HFFc6 (cell line): Measurements from ENCODE around the gene APOC4. TPM values are rescaled to one million over a fixed set of nuclear protein-coding genes. Genes with fewer than 3 reads are reported as not detected.

Experiments used
- DNase-seq: peaks from one replicate; pipeline ENCODE4 v3.0.0-alpha.2; 2018
- H3K27ac Mint-ChIP-seq: 2 replicates; pipeline ENCODE4 v1.8.0; 2020; ENCODE audit warnings: mild to moderate bottlenecking, mixed read lengths
- H3K27me3 Mint-ChIP-seq: 2 replicates; pipeline ENCODE4 v1.8.0; 2021; ENCODE audit warnings: mild to moderate bottlenecking, moderate library complexity, mixed read lengths; ENCODE audit not compliant: insufficient read depth
- H3K36me3 Mint-ChIP-seq: 2 replicates; pipeline ENCODE4 v1.8.0; 2021; ENCODE audit warnings: low read depth, mixed read lengths
- H3K4me1 Mint-ChIP-seq: 2 replicates; pipeline ENCODE4 v1.8.0; 2020; ENCODE audit warnings: low read depth, mixed read lengths
- H3K4me3 Mint-ChIP-seq: 2 replicates; pipeline ENCODE4 v1.8.0; 2020; ENCODE audit warnings: mild to moderate bottlenecking, moderate library complexity, mixed read lengths
- H3K9me3 Mint-ChIP-seq: 2 replicates; pipeline ENCODE4 v1.8.0; 2020; ENCODE audit warnings: mild to moderate bottlenecking, mixed read lengths
- CTCF ChIP-seq: fragments of 200-600 bp; sonication (generic); IDR thresholded peaks from 2 replicates; pipeline ENCODE4 v1.5.0; 2021; ENCODE audit warnings: antibody characterized with exemption, mild to moderate bottlenecking
- total RNA-seq, 6 experiments: library from RNA; stranded (reverse); fragmentation: NEBNext Ultra II Directional; extraction: Animal tissue kit (Norgen Biotek cat#: 25700); gene quantifications; 2 replicates in 1 of 6; 3 replicates in 5 of 6; pipeline ENCODE4 v1.2.3, GENCODE V29; 2021

APOC4 gene
- total RNA-seq, 6 experiments from 2014 or later = not detected

- Mint-ChIP-seq H3K4me3 (no peak overlapping the region), H3K27me3 (peaks cover 20% of the 10 kb centered on the region), H3K27ac (no peak overlapping the region), H3K4me1 (peaks cover 14% of the 10 kb centered on the region), H3K9me3 (no peaks in the 10 kb centered on the region), H3K36me3 (no peaks in the 10 kb centered on the region)
- no peak for TF ChIP-seq CTCF
- DNase-seq = no peak
Measured at GRCh38 chr19:44927746-44928145, 14.3 kb upstream of the APOC4 start.

GRCh38 chr19:44930088-44930487 lies 11.9 kb upstream of the APOC4 start:
- Mint-ChIP-seq H3K36me3 (no peaks in the 10 kb centered on the region), H3K9me3 (no peaks in the 10 kb centered on the region), H3K27me3 (peaks cover 20% of the 10 kb centered on the region), H3K4me3 (no peak overlapping the region), H3K27ac (no peak overlapping the region), H3K4me1 (peaks cover 12% of the 10 kb centered on the region)
- no peak for TF ChIP-seq CTCF
- DNase-seq = no peak

- no peaks in the 10 kb centered on the region for H3K9me3 Mint-ChIP-seq
- no peak overlapping the region for H3K4me3 Mint-ChIP-seq
- H3K27ac Mint-ChIP-seq = no peak overlapping the region
- TF ChIP-seq CTCF = no peak
- H3K4me1 Mint-ChIP-seq = peaks cover 6% of the 10 kb centered on the region
- H3K27me3 Mint-ChIP-seq = peaks cover 18% of the 10 kb centered on the region
- no peaks in the 10 kb centered on the region for H3K36me3 Mint-ChIP-seq
- no peak for DNase-seq
Measured at GRCh38 chr19:44931541-44931940, 10.5 kb upstream of the APOC4 start.

GRCh38 chr19:44939668-44940067 lies 2.4 kb upstream of the APOC4 start:
- Mint-ChIP-seq H3K27me3 (peaks cover 7% of the 10 kb centered on the region), H3K27ac (no peak overlapping the region), H3K9me3 (no peaks in the 10 kb centered on the region), H3K4me1 (peaks cover 8% of the 10 kb centered on the region), H3K36me3 (no peaks in the 10 kb centered on the region), H3K4me3 (no peak overlapping the region)
- DNase-seq = no peak
- TF ChIP-seq CTCF = no peak

- H3K27ac Mint-ChIP-seq = no peak overlapping the region
- peaks cover 8% of the 10 kb centered on the region for H3K4me1 Mint-ChIP-seq
- no peaks in the 10 kb centered on the region for H3K36me3 Mint-ChIP-seq
- peaks cover 7% of the 10 kb centered on the region for H3K27me3 Mint-ChIP-seq
- no peak for TF ChIP-seq CTCF
- H3K4me3 Mint-ChIP-seq = no peak overlapping the region
- no peak for DNase-seq
- H3K9me3 Mint-ChIP-seq = no peaks in the 10 kb centered on the region
Measured at GRCh38 chr19:44943801-44944249, 1.8 kb downstream of the APOC4 start.

- peaks cover 3% of the 10 kb centered on the region for H3K27me3 Mint-ChIP-seq
- DNase-seq = no peak
- no peak overlapping the region for H3K4me3 Mint-ChIP-seq
- H3K9me3 Mint-ChIP-seq = no peaks in the 10 kb centered on the region
- peaks cover 8% of the 10 kb centered on the region for H3K4me1 Mint-ChIP-seq
- TF ChIP-seq CTCF = no peak
- H3K27ac Mint-ChIP-seq = no peak overlapping the region
- no peaks in the 10 kb centered on the region for H3K36me3 Mint-ChIP-seq
Measured at GRCh38 chr19:44947041-44947581, 5.1 kb downstream of the APOC4 start.
